HG02938 (cell line): ENCODE measurements around the gene ATP2A3.

Experiments used
- ATAC-seq: cut with Tn5 transposase; IDR thresholded peaks from one replicate; pipeline ENCODE4 v1.9.1; 2021; ENCODE audit warnings: mild to moderate bottlenecking, moderate library complexity; ENCODE audit not compliant: unreplicated experiment

ATP2A3 gene

DNA sequence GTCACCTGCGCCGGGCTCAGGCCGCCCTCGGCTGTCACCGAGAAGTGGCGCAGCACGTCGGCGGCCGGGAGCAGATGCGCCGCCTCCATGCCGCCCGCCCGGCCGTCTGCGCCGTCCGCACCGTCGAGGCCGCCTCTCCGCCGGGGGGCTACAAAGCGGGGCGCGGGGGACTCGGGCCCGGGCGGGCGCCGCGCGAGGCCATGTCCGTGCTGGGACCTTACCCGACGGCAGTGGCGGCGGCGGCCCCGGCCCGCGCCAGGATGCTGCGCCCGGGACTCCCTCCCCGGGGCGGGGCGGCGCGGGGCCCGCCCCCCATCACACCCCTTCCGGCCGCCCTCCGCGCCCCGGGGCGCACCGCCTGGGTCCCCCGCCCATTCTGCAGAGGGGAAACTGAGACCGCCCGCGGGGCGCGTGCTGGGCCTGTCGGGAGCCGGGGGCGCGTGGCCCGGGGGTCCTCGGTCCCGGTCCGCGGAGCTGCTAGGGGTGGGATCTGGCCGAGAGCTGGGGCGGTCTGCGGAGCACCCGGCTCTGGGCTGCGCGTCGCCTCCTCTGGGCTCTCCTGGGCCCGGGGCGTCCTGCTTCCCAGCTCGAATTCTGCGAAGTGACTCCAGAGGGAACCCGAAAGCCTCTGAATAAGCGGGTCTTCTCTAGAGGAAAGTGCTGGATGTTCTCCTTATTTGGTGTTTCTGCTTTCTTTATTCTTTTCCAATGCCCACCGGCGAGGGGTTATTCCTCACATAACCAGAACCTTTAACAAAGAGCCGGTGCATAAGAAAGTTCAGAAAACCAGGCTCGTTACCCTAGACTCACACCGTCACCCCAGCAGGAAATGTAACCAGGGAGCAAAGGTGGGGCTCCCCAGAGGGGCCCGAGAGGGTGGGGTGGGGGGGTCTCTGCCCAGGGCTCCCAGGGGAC is at the start of gene ATP2A3:
Gene ATP2A3 (minus strand): TSS at position 235 of the 915 bp plus-strand sequence. CDS start 146 bp downstream, at position 89.
- no peak for ATAC-seq

DNA sequence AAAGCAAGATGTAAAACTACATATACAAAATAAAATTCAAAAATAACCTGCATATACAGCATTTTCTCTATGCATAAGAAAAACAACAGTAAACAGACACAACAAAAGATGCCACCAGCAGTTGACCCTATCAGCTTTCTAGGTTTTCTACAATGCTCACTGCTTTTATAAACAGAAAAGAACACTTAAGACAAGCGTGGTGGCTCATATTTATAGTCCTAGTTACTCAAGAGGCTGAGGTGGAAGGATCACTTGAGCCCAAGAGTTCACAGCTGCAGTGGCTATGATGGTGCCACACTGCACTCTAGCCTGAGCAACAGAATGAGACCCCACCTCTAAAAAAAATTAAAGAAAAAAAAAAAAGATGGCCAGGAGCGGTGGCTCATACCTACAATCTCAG is 46.5 kb upstream of the ATP2A3 start:
- ATAC-seq: no peak

GRCh38 chr17:4009186-4009785 is 45.0 kb upstream of the ATP2A3 start:
- no peak for ATAC-seq

DNA sequence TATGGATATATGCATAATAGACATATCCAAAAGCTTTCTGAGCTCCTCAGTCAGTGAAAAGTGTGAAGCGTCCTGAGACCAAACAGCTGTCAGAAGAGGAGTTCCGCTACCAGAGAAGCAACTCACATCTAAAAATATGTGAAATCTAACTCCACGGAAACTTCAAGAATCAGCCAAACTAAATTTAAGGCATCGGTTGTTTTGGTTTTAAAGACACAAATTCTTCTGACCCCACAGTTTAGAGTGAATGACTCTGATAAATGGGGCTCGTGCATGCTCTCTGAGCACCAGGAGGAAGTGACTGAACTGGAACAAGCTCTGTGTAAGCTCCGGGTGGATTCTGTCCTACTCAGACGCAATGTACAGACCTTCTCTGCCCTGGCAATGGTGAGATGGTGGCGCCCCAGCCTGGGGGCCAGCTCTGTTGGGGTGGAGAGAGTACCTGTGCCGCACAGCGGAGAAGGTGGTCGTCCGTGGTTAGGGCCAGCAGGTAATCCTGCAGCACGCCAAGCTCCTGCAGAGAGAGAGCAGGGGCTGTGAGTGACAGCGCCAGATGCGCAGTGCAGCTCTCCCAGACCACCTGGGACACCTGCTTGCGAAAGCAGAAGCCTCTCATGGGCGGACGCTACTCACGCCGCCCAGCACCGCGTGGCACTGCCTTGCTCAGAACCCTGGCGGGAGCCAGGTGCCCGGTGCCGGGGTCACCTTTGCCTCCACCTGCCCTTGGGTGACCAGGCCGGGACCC is 44.4 kb upstream of the ATP2A3 start:
- ATAC-seq: no peak

- ATAC-seq: no peak
Observed at GRCh38 chr17:4008082-4008435, 43.8 kb upstream of the ATP2A3 start.

GRCh38 chr17:4007346-4008081 is 43.3 kb upstream of the ATP2A3 start:
- no peak for ATAC-seq

DNA sequence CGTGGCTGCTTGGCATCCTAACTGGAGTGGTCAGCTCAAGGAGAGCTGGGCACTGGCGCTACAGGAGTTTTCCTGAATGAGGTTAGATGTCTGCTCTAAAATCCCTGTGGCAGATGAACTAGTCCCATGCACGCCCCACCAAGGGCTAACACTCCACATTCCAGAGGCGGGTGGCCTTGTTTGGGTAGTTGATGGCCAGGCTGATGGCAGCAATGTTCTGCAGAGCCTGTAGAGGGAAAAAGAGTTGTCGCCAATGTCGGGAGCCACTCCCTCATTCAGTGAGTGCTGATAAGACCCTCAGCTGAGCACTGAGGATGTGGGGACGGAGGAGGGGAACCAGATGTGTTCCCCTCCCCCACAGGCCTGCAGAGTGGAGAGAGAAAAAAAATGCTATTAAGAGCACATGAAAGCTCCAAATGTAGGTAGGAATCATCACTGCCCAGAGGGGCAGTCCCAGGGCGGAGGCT is 42.5 kb upstream of the ATP2A3 start:
- ATAC-seq: no peak

GRCh38 chr17:4006165-4006589 is 41.9 kb upstream of the ATP2A3 start:
- ATAC-seq: no peak

DNA sequence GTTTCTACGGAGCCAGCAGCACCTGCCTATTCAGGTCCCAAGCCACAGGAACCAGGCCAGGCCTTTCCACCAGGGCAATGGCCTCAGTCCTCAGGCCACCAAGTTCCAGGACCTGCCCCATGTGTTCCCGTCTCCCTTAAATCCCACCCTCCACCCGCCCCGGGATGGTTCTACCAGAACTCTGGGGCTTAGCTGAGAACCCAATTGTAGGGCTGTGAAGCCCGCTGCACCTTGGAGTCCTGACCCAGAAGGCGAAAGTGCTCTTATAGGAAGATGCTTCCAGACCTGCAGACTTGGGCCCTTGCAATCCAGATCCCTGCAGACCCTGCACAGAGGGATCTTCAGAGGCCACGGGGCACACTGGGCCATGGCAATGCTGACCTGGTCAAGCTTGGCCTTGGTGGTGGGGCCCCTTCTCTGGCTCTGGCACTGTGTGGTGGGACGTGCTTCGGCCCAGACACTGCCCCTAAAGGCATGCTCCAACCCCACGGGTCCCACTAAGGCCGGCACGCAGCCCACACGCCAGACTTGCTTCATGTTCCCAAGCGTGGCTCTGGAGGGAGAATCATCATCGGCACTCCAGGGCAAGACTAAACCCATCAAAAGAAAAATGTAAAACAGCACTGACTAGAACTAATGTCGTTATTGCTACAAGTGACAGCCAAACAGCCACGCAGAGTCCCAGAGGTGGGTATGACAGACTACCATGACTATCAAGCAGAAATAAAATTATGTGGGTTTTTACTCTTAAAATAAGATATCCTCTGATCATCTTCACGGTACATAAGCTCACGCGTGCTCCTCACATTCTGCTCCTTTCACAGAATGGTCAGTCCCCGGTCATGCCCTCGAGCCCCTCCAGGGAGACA is 41.3 kb upstream of the ATP2A3 start:
- no peak for ATAC-seq

DNA sequence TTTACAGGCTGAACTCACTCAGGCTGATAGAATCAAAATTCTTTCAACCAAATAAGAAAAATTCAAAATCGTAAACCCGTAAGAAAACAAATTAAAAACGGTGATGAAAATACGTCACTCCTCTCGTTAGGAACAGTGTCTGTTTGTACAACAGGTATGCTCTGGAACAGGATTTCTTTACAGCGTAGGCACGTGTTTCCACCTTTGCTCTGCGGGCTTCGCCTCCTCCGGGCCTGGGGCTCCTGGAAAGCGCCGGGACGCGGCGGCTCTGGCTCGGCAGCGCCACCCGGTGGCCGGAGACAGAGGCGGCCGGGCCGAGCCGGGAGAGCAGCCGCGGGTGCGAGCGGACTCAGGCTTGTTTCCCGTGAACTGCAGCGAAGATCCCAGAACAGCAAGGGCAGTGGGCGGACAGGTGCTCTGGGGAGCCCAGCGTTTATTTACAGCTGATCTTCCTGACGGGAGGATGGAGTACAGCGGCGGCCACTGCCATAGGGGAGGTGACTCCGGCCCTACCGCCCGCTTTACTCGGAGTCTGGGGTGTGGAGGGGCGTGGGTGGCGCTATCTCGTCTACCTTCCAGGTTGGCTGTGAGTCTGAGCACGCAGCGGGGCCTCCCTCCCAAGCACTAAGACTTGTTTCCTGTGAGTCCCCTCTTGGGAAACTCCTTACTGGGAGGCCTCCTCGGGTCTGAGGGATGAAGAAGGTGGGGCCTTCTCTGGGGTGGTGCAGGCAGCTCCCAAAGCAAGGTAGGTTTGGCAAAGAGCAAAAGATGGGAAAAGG is 40.5 kb upstream of the ATP2A3 start:
- ATAC-seq: no peak

DNA sequence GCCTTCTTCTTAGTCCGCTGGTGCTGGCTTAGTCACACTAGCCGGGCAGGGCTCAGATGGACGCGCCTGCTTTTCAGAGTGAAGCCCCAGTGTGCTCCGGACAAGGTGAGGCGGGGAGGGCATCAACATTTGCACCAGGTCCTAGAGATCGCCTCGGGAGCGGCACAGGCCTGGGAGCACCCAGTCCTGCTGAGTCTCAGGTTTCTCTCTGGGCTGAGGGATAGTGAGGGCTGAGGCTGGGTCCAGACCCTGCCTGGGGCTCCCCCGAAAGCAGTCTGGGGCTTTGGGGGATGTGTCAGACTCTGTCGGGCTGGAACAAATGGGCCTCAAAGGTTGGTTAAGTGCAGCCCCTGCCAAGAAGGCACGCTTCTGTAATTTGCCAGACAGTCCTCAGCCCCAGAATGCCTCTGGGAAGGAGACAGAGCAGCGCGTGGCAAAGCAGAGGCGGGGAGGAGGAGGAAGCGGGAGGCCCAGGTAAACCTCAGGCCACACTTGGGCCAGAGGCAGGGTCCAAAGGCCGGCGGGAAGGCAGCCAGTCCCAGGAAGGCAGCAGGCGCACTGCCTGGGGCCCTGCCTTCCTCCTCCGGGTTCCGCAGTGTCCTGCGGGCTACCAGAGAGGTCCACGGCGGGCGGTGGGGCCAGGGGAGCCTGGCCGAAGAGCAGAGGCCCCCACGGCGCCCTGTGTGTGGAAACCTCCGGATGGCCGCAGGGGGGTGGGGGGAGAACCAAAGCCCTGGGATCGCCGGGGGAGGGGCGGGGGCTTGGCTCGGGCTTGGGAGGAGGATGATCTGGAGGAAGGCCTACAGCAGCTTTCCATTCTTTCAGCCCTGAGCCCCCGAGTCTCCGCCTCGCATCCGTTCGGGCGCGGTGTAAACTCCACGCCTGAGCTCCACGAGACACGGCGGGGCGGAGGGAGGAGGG is 39.5 kb upstream of the ATP2A3 start:
- no peak for ATAC-seq

DNA sequence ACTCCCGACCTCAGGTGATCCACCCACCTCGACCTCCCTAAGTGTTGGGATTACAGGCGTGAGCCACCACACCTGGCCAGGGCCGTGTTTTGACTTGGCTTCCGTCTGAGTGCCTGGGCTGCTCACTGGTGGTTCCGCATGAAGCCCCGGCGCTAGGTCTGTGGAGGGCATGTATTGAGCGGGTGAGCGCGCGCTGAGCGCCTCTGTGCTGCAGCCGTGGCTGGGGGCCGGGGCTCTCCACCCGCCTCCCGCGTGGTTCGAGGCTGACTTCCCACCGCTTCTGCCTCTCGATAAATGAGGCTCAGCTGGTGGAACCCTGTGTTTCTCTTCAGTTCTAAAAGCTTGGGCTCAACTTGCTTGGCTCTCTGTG is 38.9 kb upstream of the ATP2A3 start:
- no peak for ATAC-seq

DNA sequence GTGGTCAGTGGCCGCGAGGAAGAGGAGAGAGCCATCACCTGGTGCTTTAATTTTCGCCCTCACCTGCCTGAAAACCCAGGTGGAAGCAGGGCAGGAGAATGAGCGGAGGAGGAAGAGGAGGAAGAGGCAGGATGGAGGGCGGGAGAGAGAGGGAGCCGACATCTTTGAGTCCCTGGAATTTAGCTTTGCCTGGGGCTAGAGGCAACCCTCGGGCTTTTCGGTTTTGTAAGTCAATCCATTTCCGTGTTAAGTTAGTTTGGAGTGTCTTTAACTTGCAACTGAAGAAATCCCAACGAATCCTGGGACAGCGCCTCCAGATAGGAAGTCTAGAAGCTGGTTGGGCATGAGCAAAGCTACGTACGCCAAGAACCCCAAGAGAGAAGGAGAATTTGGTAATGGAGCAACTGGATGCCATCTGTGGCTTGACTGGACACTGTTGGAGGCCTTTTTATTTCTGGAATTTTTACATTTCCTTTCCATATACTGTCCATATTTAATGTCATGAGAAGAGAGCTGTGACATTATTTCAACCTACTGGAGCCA is 36.9 kb upstream of the ATP2A3 start:
- ATAC-seq: no peak

DNA sequence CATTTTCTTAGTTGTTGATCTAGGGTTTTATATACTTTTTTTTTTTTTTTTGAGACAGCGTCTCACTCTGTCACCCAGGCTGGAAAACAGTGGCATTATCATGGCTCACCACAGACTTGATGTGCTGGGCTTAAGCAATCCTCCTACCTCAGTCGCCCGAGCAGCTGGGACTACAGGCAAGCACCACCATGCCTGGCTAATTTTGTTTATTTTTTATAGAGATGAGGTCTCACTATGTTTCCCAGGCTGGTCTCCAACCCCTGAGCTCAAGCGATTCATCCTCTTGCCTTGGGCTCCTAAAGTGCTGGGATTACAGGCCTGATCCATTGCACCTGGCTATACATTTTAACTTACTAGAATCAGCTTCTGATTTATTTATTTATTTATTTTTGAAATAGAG is 34.2 kb upstream of the ATP2A3 start:
- ATAC-seq: no peak

DNA sequence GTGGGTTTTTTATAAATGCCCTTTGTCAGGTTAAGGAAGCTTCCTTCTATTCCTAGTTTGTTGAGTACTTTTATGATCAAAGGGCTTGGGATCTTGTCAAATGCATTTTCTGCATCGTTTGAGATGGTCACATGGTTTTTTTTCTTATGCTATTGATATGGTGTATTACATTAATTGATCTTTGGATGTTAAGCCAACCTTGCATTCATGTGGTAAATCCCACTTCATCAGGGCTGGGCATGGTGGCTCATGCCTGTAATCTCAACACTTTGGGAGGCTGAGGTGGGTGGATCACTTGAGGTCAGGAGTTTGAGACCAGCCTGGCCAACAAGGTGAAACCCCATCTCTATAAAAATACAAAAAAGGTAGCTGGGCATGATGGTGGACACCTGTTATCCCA is 30.8 kb upstream of the ATP2A3 start:
- ATAC-seq: no peak

- no peak for ATAC-seq
Observed at GRCh38 chr17:3994221-3994576, 30.0 kb upstream of the ATP2A3 start.

GRCh38 chr17:3993493-3994220 is 29.4 kb upstream of the ATP2A3 start:
- ATAC-seq: no peak
